GM21390 (cell line): Measurements from ENCODE around the gene TMC1.

ENCODE experiments used
- ATAC-seq: cut with Tn5 transposase; IDR thresholded peaks from one replicate; pipeline ENCODE4 v1.9.1; 2021; ENCODE audit not compliant: unreplicated experiment

Gene TMC1

DNA sequence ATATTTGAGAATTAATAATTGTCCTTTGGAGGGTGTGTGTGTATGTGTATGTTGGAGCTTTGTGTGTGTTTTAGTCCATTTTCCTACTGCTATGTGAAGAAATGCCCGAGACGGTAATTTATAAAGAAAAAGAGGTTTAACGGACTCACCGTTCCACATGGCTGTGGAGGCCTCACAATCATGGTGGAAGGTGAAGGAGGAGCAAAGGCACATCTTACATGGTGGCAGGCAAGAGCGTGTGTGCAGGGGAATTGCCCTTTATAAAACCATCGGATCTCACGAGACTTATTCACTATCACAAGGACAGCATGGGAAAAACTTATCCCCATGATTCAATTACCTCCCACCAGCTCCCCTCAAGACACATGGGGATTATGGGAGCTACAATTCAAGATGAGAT, 44.1 kb downstream of the TMC1 start:
- no peak for ATAC-seq

- ATAC-seq: no peak
Observed at GRCh38 chr9:72574156-72574810, 52.9 kb downstream of the TMC1 start.

GRCh38 chr9:72575666-72576065, 54.3 kb downstream of the TMC1 start:
- no peak for ATAC-seq

GRCh38 chr9:72576087-72576486, 54.7 kb downstream of the TMC1 start:
- ATAC-seq: no peak

- ATAC-seq: no peak
Observed at GRCh38 chr9:72577212-72577753, 55.9 kb downstream of the TMC1 start.

DNA sequence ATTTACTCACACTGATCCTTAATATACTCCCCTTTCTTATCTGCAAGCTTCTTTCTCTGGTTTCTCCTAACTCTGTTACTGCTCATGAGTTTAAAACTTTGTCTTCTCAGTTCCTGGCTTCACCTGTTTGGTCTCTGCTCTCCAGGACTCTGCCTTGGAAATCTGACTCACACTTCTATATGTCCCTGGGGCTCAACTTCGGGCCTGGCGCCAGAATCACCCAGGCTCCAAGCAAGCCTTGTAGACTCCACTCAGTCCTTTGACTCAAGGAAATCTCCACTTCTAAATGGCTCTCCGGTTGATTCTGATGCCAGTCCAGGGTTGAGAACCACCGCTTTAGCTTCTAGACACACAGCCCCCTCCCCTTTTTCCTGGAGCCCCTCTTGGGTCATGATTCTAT, 57.8 kb downstream of the TMC1 start:
- no peak for ATAC-seq

GRCh38 chr9:72579880-72580550, 58.6 kb downstream of the TMC1 start:
- no peak for ATAC-seq

DNA sequence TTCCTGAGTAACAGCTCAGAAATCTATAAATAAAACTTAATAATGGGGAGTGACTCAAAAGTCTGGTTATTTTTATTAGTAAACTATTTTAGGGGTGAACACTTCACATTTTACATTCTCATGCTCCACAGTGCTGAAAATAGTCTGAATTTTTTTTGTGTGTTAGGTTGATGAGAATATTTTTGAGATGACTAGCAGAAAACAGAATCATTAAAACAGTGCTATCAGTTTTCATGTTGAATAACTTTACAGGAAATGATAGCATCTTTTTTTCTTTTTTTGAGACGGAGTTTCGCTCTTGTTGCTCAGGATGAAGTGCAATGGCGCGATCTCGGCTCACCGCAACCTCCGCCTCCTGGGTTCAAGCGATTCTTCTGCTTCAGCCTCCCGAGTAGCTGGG, 60.3 kb downstream of the TMC1 start:
- ATAC-seq: no peak

GRCh38 chr9:72583370-72583769, 62.0 kb downstream of the TMC1 start:
- no peak for ATAC-seq

- peak; percentile 80 for ATAC-seq
Observed at GRCh38 chr9:72586388-72587130, 65.2 kb downstream of the TMC1 start.

DNA sequence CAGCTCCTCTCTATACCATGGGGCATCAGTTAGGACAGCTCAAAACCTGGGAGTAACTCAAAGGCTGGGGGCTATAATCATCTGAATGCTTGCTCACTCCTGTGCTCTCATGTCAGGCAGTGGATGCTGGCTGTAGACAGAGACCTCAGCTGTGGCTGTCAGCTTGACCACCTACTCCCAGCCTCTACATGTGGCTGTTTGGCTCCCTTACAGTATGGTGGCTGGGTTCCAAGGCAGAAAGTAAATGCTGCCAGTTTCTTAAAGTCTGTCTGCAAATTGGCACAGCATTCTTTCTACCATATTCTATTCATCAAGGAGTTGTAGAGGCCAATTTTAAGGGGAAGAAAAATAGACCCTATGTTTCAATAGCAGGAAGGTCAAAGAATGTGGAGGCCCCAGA, 66.9 kb downstream of the TMC1 start:
- ATAC-seq: no peak

- ATAC-seq: no peak
Observed at GRCh38 chr9:72589667-72590521, 68.5 kb downstream of the TMC1 start.

- no peak for ATAC-seq
Observed at GRCh38 chr9:72590824-72591223, 69.4 kb downstream of the TMC1 start.

- ATAC-seq: peak; percentile 88
Observed at GRCh38 chr9:72592502-72593403, 71.3 kb downstream of the TMC1 start.

DNA sequence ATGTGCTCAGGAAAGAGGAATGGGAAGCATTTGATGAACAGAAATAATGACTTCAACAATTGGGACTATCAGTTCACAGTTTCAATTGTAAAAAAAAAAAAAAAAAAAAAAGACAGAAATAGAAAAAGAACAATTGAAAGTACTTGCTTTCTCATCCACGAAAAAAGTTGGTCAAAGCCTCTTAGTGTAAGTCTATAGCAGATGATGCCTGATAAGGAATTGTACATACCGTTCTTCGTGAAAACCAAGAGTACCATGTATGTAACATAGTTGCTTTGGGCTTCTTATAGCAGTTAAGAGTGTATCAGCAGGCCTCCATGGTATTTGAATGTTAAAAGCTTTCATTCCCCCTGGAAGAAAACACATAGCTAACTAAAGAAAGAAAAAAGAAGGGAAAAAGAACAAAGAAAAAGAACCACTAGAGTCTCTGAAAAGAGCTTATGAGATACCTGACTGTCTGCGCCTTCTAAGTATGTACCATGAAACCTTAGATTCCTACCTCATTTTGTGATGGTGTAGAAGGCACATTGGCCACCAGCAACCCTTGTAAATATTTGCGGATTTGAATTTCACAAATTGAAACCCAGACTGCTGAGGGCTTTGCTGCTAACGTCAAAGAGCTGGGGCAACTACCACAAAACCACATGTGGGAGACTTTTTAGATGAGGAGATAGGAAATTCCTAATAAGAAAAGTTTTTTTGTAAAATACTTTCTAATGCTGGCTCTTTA, 75.2 kb downstream of the TMC1 start:
- ATAC-seq: no peak

GRCh38 chr9:72597181-72597517, 75.7 kb downstream of the TMC1 start:
- no peak for ATAC-seq

GRCh38 chr9:72597601-72598000, 76.2 kb downstream of the TMC1 start:
- no peak for ATAC-seq

- ATAC-seq: no peak
Observed at GRCh38 chr9:72598639-72599038, 77.2 kb downstream of the TMC1 start.

DNA sequence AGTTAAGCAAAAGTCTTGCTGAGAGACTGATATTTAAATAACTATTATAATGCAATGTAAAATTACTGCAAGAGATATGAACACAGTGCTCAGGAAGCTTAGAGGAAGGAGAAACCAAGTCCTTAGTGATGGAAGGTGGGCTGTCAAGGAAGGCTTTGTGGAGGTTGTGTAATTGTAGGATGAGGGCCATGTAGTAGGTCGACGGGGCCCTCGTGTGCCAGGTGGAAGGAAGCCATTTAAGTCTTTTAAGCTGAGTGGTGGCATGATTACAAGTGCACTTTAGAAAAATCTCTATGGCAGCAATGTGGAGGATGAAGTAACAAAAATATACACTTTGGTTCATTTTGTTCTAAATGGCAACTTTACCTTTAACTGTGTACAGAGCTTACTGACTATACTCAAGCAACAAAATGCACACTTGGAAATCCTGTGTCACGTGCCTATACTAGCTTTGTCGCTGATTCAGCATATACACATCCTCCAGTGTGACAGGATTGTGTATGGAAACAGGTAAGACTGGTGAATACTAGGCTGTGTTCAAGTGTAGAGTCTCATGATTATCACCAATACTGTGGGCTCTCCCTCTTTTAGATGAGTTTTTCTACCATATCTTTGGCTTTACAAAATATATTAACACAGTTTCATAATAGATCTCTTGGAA, 78.6 kb downstream of the TMC1 start:
- no peak for ATAC-seq
